IPS-NIHi7 (cell line): ENCODE data around the gene EPHA3.
A peak's percentile ranks its signal among the peaks of the same experiment; 100 is the strongest.

ENCODE experiments used
- DNase-seq: peaks from one replicate; pipeline ENCODE4 v3.0.0; 2012; ENCODE audit warnings: mixed read lengths; ENCODE audit errors: extremely low spot score

EPHA3 gene

GRCh38 chr3:89107461-89108290, at the start of gene EPHA3:
EPHA3 (plus strand) TSS chr3:89107621; CDS start chr3:89107749, 128 bp downstream.
- DNase-seq: peak; percentile 80

GRCh38 chr3:89058371-89058770, 49.0 kb upstream of the EPHA3 start:
- no peak for DNase-seq

DNA sequence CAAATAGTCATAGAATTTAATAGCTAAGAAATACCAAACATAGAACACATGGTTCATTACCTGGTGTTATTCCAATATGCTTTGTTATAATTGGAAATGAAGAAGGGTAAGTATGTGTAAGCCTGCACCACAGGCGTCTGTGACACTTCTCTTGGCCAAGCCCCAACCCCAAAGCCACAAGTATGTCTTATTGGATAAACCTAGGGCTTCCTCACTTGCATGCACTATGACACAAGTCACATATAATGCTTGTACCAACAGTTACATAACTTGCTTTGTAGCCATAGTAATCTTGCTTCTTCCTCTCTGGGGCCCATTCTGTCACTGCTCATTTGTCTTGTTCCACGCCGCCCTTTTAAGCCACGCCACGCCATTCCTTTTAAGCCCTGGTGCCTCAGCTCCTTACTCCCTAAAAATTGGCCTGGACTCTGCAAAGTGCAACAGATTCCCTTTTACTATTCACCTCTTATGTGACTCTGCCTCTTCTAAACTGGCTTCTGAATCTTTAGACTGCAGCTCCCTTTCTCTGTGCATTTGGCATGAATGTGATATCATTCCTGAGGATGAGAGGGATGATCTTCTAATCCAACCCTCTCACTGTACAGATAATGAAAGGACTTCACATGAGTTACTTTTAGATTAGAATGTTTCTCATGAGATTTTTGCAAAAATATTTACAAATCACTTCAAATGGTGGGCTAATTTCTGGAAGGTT, 48.1 kb upstream of the EPHA3 start:
- DNase-seq: no peak

DNA sequence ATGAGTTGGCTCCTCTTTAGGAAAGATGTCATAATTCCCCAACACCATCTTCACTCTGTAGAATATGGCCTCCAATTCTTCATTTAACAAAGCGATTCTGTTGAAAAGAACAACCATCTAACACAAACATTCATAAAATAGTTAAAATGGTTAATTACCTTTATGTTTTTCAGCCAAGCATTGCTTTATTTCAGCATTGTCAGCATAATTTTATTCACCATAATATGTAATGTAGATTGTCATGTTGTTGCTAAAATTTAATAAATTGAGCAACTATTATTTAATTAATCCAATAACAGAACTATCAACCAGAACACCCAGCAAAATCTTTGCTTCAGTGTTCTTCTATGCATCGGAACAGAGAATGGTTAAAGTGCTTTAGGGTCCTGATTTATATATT, 46.2 kb upstream of the EPHA3 start:
- DNase-seq: no peak

DNA sequence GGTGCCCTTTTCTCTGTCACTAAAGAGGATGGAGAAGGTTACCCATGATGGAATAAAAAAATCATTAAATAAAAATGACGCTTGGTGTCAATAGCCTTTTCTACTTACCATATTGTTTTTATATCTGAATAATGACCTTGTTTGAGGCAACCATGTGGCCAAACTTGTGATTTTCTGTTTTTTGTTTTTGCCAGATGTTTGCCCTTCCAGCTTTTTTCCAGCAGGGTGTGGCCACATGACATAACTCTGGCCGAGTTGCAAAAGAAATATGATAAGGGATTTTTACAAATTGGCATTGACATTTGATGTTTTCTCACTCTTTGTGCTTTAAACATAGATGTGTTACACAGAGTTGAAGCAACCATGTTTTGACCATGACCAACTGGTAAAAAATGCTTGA, 39.7 kb upstream of the EPHA3 start:
- DNase-seq: no peak

- no peak for DNase-seq
Measured at GRCh38 chr3:89072642-89073041, 34.8 kb upstream of the EPHA3 start.

GRCh38 chr3:89079944-89080343, 27.5 kb upstream of the EPHA3 start:
- DNase-seq: no peak

- DNase-seq: no peak
Measured at GRCh38 chr3:89087851-89088250, 19.6 kb upstream of the EPHA3 start.

DNA sequence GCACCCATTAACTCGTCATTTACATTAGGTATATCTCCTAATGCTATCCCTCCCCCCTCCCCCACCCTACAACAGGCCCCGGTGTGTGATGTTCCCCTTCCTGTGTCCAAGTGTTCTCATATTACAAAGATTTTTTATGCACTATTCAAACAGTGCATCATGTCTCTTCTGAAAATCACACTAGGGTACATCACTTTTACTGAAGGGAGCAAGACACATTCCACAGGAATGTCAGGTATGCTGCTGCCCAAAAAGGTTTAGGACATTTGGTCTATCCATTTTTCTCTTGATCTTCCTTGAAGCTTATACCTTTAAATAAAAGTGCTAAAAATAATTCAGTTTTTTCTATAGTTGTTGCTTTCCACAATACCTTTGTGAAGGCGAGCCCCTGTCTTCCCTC, 9.2 kb upstream of the EPHA3 start:
- DNase-seq: no peak

DNA sequence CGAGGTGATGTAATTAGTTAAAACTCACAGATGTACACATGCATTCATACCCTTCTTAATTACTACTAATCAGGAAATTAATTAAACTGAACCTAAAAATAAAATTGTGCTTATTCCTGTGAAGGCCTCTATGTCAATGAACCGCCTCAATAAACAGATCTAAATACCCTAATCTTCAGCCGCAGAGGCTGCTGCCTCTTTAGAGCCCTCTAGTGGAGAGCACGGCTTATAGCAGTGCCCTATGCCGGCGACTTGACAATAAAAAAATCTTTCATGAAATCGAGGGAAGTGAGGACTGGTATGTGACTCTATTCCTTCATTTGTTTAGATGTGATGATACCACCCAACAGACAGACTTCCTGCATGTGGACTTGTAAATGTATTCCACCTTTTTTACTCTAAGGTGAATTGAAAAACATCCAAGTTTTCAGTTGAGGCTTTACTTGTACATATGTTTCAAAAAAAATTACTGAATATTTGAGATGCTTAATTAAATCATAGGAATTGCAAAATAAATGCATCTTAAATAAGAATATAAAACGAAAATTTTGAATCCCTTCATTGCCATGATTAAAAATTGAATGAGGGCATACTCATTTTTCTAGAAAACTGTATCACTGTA, 8.3 kb upstream of the EPHA3 start:
- peak; percentile 34 for DNase-seq

DNA sequence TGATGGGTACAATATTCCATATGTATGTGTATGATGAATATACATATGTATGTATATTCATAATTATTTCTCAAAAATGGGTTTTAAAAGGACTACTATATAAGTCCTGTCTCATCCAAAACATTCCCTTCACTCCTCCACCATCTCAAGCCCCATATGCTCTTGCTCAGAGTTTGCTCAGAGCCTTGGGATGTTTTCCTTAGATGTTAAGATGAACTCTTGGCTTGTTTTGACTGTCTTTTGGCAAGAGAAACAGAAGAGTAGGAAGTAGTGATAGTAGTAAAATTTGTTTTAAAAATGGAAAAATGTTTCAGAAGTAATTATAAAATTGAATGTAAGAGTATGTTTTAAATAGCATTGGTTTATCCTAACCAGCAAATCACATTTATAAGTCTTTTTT, 6.2 kb upstream of the EPHA3 start:
- DNase-seq: no peak

- DNase-seq: no peak
Measured at GRCh38 chr3:89101921-89102320, 5.5 kb upstream of the EPHA3 start.

- DNase-seq: no peak
Measured at GRCh38 chr3:89104499-89104898, 2.9 kb upstream of the EPHA3 start.

DNA sequence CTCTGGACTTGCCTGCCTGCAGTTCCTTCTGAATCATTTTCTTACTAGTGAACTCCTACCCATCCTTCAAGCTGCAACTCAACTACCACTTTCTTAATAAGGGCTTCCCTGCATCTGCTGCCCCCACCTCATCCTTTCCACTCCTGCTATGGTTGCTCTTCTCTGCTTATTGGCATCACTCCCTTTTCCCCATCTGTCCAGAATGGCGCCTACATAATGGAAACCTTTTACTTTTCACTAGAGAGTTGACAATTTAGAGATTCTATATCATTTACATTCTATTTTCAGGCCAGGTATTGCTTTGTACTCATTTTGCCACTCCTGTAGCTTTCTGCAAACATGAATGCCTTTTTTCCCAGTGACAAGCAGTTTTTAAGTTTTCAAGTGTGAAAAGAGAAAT, 1.9 kb upstream of the EPHA3 start:
- DNase-seq: no peak

- DNase-seq: no peak
Measured at GRCh38 chr3:89108291-89108550, 800 bp downstream of the EPHA3 start.

DNA sequence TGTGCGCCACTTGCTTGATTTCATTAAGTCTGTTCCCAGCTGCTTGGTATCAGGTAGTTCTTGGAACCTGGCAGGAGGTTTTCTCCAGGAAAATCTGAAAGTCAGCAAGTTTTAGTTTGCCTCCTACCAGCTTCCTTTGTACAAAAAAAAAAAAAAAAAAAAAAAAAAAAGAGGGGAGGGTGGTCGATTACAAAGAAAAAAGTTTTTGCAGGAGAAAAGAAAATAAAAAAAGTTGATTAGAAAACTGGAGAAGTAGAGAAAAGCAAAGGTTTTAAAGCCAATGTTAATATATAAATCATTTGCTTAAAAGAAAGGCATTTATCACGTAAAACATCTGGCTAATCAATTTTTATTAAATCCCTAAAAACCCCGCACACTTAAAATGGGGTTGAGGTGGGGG, 5.9 kb downstream of the EPHA3 start:
- DNase-seq: no peak

- peak; percentile 79 for DNase-seq
Measured at GRCh38 chr3:89113893-89114840, 6.7 kb downstream of the EPHA3 start.

DNA sequence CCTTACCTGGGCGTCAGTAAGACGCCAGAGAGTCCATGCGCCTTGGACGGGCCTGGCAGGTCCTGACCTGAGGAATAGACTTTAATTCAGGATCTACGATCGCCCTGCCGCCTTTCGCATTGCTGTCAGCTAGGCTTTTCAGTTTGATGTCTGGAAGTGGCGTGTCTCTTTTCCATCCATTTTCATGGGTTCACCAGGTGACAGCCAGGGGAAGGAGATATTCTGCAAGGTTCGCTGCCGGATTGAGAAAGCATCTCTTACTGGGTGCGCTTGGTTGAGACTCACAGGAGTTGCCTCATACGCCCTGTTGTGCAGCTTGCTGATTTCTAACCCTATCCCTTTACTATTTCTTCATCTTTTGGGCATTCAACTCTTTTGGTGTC, 7.4 kb downstream of the EPHA3 start:
- DNase-seq: no peak

GRCh38 chr3:89116476-89116875, 9.1 kb downstream of the EPHA3 start:
- no peak for DNase-seq

- no peak for DNase-seq
Measured at GRCh38 chr3:89138048-89138447, 30.6 kb downstream of the EPHA3 start.

- DNase-seq: no peak
Measured at GRCh38 chr3:89139870-89140269, 32.4 kb downstream of the EPHA3 start.

- DNase-seq: no peak
Measured at GRCh38 chr3:89144080-89144479, 36.7 kb downstream of the EPHA3 start.
